SK-N-MC (cell line): ENCODE results near the gene TMEM92.
"Not testable (repeated sequence)": the region's sequence is repeated elsewhere in the genome, so short reads cannot be mapped to it uniquely, and the experiment has no call there.

ENCODE experiments used
- DNase-seq: peaks from one replicate; pipeline ENCODE4 v3.0.0-alpha.2; 2011; ENCODE audit warnings: low read depth, low spot score
- H3K27ac ChIP-seq: fragments of 200-600 bp; sonication (generic); 2 replicates; pipeline ENCODE4 v1.5.1; 2016; ENCODE audit warnings: mixed run types
- H3K36me3 ChIP-seq: fragments of 200-600 bp; sonication (generic); 2 replicates; pipeline ENCODE4 v1.6.1; 2017; ENCODE audit warnings: antibody characterized with exemption, low read length, mixed read lengths; ENCODE audit not compliant: insufficient read depth
- H3K4me3 ChIP-seq: fragments of 200-600 bp; sonication (generic); 2 replicates; pipeline ENCODE4 v1.5.1; 2016
- H3K9ac ChIP-seq: fragments of 200-600 bp; sonication (generic); 2 replicates; pipeline ENCODE4 v1.8.0; 2017; ENCODE audit warnings: mixed run types, mixed read lengths; ENCODE audit not compliant: insufficient read length
- H3K9me3 ChIP-seq: fragments of 200-600 bp; sonication (generic); 2 replicates; pipeline ENCODE4 v1.6.1; 2017; ENCODE audit warnings: low read depth, mild to moderate bottlenecking, antibody characterized with exemption, low read length, moderate library complexity, mixed read lengths
- EZH2 ChIP-seq: fragments of 200-600 bp; sonication (generic); IDR thresholded peaks from one replicate; pipeline ENCODE4 v1.6.1; 2017; ENCODE audit warnings: antibody characterized with exemption
- FOXP2 ChIP-seq: optimal IDR thresholded peaks from 2 replicates; pipeline ENCODE3; 2011; ENCODE audit warnings: mild to moderate bottlenecking, moderate library complexity; ENCODE audit not compliant: insufficient read depth; ENCODE audit errors: extremely low read length, control extremely low read depth
- POLR2AphosphoS5 ChIP-seq: IDR thresholded peaks from 2 replicates; pipeline ENCODE4 v1.6.1; 2012; ENCODE audit warnings: mild to moderate bottlenecking, low read depth, low read length, borderline replicate concordance

Gene TMEM92

DNA sequence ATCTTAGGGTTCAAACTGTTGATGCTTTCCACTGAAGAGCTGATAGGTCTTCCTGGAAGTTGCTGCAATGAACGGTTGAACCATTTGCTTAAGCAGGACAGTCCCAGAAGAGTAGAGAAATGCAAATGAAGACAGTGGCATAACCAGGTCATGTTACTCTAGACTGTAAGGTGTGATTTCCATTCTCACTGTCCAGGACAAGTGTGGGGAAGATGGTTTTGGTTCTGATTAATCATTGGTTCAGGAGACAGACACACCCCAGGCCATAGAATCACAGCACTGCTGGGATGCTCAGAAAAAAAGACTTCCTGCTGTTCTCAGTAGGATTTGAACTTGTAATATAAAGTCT lies 36.8 kb downstream of the TMEM92 start:
- Histone ChIP-seq H3K4me3 (no peak overlapping the region), H3K9ac (no peak overlapping the region), H3K27ac (no peak overlapping the region), H3K36me3 (no peaks in the 10 kb centered on the region), H3K9me3 (no peaks in the 10 kb centered on the region)
- DNase-seq, result no peak
- TF ChIP-seq EZH2 (no peak), FOXP2 (no peak), POLR2AphosphoS5 (no peak)

GRCh38 chr17:50311483-50311882 lies 37.2 kb downstream of the TMEM92 start:
- TF ChIP-seq EZH2, result no peak
- TF ChIP-seq POLR2AphosphoS5, result no peak
- no peak for TF ChIP-seq FOXP2
- Histone ChIP-seq H3K36me3 (no peaks in the 10 kb centered on the region), H3K4me3 (no peak overlapping the region), H3K9ac (no peak overlapping the region), H3K27ac (no peak overlapping the region), H3K9me3 (no peaks in the 10 kb centered on the region)
- DNase-seq, result no peak

- H3K36me3 ChIP-seq, result no peaks in the 10 kb centered on the region
- no peak overlapping the region for H3K9ac ChIP-seq
- TF ChIP-seq FOXP2, result no peak
- TF ChIP-seq EZH2, result no peak
- TF ChIP-seq POLR2AphosphoS5, result no peak
- H3K4me3 ChIP-seq, result no peak overlapping the region
- DNase-seq, result no peak
- H3K9me3 ChIP-seq, result no peaks in the 10 kb centered on the region
- H3K27ac ChIP-seq, result no peak overlapping the region
Observed at GRCh38 chr17:50312308-50312707, 38.0 kb downstream of the TMEM92 start.

DNA sequence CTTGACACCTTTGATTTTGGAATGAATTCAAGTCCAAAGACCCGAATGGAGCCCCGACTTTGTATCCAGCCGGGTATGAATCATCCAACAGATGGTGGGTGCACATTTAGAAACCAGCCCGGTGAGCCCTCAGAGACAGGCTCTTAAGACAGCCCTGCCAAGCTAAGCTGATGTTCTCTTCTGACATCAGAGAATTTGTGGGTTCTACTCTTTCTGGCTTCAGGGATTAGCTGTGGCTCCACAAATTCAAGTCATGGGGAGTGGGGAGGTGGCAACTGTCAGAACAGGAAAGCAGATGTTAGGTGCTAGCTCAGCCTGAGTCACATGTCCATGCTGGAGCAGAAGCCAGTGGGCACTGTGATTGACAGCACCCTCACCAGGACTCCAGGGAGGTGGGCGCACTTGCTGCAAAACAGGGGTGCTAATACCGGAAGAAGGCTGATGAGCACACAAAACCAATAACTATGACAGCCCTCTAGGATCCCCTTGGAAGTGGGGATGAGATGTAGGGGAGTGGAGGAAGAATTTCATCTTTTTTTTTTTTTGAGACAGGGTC lies 40.3 kb downstream of the TMEM92 start:
- TF ChIP-seq FOXP2 (no peak), EZH2 (no peak), POLR2AphosphoS5 (no peak)
- no peak for DNase-seq
- Histone ChIP-seq H3K9ac (no peak overlapping the region), H3K36me3 (no peaks in the 10 kb centered on the region), H3K4me3 (no peak overlapping the region), H3K9me3 (no peaks in the 10 kb centered on the region), H3K27ac (no peak overlapping the region)

DNA sequence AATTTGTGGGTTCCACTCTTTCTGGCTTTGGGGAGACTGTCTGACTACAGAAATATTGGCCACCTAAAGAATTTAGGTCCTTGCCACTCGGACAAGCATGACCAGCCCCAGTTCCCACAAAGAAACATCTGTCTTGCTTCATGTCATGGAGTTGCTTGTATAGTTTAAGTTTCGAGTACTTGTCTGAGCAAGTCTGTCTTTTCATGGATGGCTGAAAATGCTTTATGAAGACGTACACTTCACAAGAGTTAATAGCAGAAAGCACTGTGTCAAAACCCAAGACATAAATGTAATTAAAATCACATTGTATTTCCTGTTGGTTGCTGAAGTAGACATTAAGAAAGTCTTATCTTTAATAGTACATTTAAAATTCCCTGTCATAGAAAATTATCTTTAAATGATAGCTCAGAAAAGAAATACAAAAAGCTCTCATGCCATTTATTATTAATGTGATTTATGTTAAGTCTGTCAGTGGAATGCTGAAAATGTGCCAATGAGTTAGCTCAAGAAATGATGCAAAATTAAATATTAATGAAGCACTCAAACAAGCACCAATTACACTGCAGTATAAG lies 41.8 kb downstream of the TMEM92 start:
- TF ChIP-seq FOXP2, result no peak
- peak; percentile 42; the same call in 1 of the 2 replicates for TF ChIP-seq POLR2AphosphoS5
- Histone ChIP-seq H3K36me3 (no peaks in the 10 kb centered on the region), H3K4me3 (peak overlapping the region; percentile 4; the same call in 1 of the 2 replicates), H3K9ac (no peak overlapping the region), H3K9me3 (no peaks in the 10 kb centered on the region), H3K27ac (no peak overlapping the region)
- DNase-seq, result peak; percentile 70

DNA sequence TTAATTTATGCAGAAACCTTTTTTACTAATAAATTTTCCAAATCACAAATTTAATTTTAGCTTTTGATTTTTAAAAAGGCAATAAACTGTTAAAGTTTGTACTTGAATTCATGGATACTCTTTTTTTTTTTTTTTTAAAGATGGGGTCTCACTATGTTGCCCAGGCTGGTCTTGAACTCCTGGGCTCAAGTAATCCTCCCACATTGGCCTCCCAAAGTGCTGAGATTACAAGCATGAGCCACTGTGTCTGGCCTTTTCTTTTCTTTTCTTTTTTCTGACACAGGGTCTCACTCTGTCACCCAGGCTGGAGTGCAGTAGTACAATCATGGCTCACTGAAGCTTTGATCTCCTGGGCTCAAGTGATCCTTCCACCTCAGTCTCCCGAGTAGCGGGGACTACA lies 42.4 kb downstream of the TMEM92 start:
- not testable (repeated sequence) for DNase-seq, H3K9ac ChIP-seq, H3K36me3 ChIP-seq, H3K4me3 ChIP-seq, H3K27ac ChIP-seq, H3K9me3 ChIP-seq

DNA sequence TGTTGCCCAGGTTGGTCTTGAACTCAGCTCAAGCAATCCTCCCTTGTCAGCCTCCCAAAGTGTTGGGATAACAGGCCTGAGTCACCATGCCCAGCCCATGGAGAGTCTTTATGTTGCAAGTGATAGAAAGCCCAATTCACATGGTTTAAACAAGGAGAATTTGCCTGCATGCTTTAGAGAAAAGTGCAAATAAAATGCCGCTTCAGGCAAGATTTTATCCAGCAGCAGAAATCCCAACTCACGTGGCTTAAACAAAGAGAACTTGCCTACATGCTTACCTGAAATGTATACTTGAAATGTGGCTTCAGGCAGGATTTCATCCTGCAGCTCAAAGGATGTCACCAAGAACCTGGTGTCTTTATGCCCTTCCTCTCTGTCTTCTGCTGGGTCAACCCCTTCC lies 42.9 kb downstream of the TMEM92 start:
- TF ChIP-seq FOXP2 (no peak), POLR2AphosphoS5 (no peak), EZH2 (no peak)
- H3K4me3 ChIP-seq, result no peak overlapping the region
- H3K9ac ChIP-seq, result no peak overlapping the region
- H3K36me3 ChIP-seq, result no peaks in the 10 kb centered on the region
- H3K27ac ChIP-seq, result no peak overlapping the region
- no peak for DNase-seq
- H3K9me3 ChIP-seq, result no peaks in the 10 kb centered on the region

- Histone ChIP-seq H3K27ac (no peak overlapping the region), H3K9me3 (no peaks in the 10 kb centered on the region), H3K36me3 (no peaks in the 10 kb centered on the region), H3K9ac (no peak overlapping the region), H3K4me3 (no peak overlapping the region)
- TF ChIP-seq POLR2AphosphoS5 (no peak), EZH2 (no peak), FOXP2 (no peak)
- DNase-seq, result no peak
Observed at GRCh38 chr17:50318501-50319285, 44.4 kb downstream of the TMEM92 start.

GRCh38 chr17:50319306-50320004 lies 45.2 kb downstream of the TMEM92 start:
- no peak overlapping the region for H3K27ac ChIP-seq
- no peaks in the 10 kb centered on the region for H3K36me3 ChIP-seq
- no peak overlapping the region for H3K9ac ChIP-seq
- no peaks in the 10 kb centered on the region for H3K9me3 ChIP-seq
- DNase-seq, result no peak
- TF ChIP-seq POLR2AphosphoS5, result no peak
- TF ChIP-seq EZH2, result no peak
- no peak for TF ChIP-seq FOXP2
- H3K4me3 ChIP-seq, result no peak overlapping the region
